NCI-H146 treated with DMSO at 0.1 percent for 48 hours (cell line): ENCODE measurements around the gene BRI3.
A peak's percentile ranks its signal among the peaks of the same experiment; 100 is the strongest.

Experiments used
- DNase-seq: peaks from one replicate; lab custom pipeline; 2025; ENCODE audit not compliant: unreplicated experiment; lab: John Stamatoyannopoulos, UW

Gene BRI3

DNA sequence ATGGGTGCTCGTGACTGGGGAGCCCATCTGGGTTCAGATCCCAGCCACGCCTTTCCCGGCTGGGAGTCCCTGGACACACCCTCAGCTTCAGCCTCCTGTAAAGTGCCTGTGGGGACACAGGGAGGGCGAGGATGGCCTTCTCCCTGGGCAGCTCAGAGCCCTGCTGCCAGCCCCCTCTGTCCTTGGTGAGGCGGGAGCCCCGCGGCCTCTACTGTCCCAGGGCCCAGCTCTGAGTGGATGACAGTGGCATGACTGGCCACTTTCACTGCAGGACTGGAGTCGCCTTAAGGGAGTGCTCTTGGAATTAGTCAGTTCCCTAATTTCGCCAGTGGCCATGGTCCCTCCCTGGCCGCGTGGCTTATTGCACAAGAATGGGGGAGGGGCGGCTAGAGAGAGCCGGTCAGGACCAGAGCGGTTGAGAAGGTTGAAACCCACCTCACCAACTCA lies 4.6 kb downstream of the BRI3 start:
- DNase-seq, result no peak

DNA sequence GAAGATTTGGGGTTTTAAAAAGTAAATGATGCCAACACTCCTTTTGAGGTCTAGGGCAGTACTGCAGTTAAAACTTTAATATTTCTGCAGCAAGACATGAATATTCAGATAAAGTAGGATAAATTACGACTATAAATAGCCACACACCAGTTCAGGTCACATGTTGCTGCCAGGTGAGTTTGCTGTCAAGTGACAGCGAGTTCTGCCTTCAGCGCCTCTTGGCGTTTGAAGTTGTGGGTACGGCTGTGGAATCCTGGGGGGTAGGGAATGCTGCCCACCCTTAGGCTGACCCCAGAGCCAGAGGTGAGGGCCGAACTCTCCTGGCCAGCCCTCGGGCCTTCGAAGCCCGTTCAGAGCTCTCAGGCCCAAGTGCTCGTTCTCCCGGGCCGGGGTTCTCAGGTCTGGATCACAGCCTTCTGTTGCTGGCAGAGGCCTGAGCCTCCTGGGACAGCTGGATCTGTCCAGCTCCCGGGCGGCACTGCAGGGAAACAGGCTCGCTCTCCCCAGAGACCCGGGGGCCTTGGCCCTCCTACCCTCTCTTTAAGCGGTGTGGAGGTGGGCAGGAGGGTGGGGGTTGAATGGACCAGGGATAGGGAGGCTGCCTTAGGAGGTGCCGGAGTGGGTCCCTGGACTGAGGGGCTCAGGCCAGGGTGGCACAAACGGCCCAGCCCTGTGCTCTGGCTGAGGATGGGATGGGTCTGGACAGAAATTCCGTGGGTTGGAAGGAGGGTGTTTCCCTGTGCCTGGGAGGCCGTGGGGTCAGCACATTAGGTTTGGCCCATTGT lies 5.4 kb downstream of the BRI3 start:
- no peak for DNase-seq

DNA sequence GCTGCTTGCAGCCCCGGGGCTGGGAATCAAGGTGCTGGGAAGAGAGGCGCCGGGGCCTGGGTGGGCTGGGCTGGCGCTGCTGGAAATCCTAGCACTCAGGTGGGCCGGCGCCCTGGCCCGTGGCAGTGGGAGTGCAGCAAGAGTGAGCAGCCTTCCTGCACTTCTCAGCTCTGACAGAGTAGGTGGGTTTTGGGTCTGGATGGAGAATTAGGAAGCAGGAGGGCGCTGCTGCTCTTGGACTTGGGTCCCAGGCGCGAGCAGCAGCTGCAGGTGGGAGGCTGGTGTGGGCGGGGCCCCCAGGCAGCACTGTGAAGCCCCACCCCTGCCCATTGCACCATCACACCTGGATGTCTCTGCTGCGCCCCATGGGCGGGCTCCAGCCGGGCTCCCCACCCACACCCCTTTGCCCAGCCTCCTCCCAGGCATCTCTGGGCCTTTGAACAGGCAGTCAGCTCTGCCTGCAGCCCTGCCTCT lies 6.0 kb downstream of the BRI3 start:
- peak; percentile 21 for DNase-seq

DNA sequence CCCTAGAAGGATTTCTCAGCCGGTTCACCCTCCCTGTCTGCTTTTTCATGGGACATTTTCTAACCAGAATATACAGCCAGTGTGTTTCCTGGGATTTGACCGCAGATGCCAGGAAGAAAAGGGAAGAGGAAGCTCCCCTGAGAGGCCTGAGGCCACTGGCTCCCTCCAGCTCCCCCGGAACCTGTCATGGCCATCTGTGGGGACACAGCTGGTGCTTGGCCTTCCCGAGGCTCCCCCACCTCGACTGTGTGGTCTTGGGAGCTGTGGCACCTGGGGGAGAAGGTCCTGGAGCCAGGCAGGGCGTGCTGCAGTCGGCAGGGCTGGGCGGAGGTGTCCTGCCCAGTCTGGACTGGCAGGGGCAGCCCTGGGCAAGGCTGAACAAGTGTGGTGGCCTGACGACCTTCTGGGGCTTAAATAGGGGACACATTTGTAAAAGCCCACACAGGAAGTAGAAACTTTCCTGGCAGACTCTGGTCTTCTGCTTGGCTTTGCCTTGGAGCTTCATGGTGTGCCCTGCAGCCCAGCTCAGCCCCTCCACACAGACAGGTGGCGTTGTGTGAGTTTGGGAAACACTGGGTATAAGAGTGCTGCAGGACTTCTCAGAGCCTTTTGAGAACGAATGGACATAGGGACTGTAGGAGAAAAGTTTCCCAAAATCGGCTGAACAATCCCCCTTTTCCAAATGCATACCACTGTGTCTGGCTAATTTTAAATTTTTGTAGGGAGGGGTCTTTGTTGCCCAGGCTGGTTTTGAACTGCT lies 6.8 kb downstream of the BRI3 start:
- no peak for DNase-seq

DNA sequence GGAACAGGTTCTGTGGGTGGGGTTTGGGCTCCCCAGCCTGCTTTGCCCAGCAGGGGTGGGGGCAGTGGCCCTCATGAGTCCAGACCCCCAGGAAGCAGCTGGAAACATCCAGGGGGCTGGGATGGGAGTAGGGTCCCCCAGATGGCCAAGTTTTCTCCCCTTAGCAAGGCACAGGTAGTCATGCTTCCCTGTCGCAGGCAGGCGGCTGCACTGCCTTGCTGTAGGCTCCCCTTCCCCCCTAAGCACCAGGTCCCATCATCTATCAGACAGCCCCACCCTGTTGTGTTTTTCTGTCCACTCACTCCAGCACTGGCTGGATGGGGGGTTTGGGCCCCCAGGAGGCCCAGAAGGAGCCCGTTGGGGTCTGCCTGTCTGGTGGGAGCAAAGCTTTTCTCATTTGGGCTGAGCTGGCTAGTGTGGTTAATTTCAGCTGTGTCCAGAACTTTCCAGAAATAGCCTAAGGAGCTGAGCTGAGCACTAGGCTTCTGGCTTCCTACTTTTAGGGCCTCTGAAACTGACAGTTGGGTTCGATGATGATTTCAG lies 7.9 kb downstream of the BRI3 start:
- no peak for DNase-seq

DNA sequence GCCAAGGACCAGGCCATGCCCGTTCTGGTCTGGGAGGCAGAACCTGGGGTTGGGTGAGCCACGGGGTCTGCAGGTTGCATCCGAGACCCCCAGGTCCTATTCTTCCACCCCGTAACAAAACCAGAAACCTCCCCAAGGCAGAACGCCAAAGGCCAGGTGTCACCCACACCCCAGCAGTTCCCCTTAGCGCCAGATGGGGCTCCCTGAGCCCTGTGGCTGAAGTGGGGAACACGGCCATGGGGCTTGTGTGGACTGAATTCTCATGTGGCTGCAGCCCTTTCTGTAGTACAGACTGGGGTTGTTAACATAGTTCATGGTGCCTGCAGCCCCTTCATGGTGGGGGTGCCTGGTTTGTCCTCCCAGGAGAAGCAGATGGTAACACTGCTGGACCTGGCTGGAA lies 10.2 kb downstream of the BRI3 start:
- DNase-seq, result no peak

DNA sequence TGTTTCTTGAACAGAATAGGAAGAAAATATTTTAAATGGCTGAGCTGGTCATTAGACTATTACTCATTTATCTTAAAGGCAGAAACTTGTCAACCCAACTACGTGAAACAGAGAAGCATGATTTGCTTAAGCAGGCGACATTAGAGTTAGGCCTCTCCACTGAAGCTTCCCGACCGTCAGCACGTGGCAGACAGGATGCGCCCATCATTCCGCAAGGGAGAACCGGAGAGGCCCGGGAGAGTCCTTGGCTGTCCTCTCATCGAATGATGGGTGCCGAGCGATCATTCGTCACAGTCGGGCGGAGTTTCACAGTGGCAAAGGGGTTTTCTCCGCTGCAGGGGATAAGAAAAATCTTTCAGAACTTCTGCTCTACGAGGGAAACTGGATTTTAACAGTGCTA lies 11.8 kb downstream of the BRI3 start:
- no peak for DNase-seq

DNA sequence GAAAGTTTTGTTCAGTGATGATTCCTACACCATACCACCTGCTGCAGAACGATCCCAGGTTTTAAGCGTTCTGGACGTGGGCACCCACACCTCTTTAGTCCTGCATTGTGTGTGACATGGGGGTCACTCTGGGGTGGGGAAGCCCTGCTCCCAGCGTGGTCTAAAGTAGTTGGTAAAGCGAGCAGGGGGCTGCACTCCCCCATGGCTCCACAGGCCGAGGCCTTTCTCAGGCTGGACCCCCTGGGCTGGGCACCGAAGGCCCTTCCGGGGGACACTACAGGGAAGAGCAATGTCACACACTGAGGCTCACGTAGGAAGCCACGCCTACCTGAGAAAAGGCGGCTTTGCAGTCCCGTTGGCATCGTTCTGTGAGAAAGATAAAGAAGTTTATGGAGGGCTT lies 12.3 kb downstream of the BRI3 start:
- no peak for DNase-seq

DNA sequence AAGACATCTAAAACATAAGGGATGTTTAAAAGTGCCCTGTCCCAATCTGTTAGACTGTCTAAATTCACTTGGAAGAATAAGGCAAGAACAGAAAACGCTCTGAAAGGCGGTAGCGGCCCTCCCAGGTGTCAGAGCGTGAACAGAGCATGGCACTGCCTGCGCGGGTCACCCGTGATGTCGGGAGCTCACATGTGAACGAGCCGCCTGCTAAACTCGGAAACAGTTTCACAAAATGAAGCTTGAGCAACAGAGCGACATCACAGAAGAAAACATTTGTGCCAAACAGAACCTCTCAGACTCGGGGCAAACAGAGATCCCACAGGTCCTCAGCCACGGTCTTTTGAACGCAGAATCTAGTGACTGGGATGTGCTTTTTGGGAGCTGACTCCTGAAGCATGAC lies 12.8 kb downstream of the BRI3 start:
- no peak for DNase-seq

DNA sequence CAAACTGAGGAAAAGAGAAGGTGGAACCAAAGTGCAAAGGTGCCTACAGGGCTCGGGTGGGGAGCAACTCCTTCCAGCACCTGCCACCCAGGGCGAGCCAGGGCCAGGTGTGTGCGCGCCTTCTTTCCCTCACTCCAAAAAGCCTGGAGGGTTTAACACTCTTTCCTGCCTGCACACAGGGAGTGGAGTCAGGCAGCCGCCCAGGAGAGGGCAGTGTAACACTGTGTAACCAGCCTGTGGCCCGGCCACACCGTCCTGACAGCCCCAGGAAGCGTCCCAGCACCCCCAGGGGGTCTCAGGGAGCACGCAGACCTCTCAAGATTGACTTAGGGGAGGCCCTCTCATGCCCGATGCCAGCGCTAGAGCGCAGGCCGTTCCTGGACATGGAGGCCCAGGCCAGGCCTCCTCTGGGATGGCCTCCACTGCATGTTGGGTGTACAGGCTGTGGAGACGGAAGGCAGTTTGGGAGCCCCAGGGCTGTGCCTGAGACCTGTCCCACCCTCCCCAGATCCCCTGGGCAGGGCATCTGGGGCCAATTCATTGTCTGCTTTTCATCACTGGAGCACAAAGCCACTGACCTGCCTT lies 13.4 kb downstream of the BRI3 start:
- DNase-seq, result peak; percentile 45

DNA sequence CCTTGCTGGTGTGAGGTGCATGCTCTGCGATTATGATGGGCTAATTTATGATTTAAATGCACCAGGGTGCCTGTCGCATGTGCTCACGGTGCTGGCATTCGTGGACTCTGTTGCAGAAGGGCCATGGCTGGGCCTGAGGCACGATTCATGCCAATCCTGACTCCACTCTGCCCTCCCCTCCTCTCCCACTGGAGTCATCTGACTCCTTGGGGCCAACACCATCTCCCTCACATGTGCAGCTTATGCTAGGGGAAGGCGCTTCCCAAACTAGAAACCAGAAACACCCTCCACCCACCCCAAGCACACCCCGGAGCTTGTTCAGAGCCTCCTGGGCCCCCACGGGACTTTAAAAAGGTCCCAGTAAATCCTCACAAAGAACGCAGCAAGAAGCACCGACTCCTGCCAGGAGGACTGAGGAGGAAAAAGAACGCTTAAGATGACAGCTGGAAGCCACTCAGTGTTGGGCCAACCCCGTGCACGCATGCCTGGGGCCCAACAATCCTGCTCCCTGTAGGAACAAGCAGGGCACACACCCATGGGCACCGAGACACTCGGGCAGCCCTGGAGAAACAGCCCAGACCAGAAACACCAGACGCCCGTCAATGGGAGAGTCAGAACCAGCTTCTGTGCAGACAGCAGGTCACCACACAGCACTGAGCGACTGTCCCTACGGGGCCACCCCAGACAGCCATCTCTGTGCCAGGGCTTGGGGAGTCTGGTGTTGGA lies 14.1 kb downstream of the BRI3 start:
- no peak for DNase-seq

DNA sequence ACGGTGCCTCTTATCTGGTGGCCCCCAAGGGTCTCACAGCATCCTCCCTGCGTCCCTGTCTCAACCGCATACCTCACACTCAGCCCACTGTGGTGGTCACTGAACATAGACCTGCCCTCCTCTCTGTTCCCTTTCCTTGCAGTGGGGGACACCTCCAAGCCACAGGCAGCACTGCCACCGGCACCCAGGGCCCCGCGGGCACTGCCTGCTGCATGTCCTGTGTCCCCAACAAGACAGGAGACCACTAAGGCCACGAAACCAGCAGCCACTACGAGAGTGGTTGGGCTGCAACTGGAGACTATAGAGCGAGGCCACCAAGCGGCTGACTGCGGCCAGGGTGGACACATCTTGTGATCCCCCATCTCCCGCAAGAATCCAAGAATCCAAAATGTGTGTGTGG lies 15.3 kb downstream of the BRI3 start:
- no peak for DNase-seq

DNA sequence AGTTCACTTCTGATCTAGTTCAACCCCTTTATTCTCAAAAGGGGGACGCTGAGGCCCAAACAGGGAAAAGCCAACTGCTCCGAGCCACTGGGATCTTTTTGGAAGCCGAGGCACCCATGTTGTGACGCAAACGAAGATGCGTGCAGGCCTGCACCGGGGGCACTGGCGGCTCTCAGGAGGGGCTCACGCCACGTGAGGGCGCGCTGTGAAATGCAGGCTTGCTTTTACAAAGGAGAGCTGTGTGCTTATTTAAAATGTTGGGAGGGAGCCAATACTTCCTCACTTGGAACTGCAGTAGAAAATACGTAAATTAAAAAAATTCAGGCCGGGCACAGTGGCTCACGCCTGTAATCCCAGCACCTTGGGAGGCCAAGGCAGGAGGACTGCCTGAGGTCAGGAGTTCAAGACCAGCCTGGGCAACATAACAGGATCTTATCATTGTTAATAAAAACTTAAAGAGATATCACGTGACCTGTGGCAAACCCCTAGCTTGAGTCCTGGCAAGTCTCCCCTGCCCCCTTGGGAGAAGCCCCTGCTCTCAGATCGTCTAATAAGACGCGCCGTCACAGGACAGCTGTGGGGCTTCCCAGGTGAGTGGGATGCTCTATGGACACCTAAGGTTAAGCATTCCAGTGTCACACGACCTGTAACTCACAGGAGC lies 16.3 kb downstream of the BRI3 start:
- no peak for DNase-seq

DNA sequence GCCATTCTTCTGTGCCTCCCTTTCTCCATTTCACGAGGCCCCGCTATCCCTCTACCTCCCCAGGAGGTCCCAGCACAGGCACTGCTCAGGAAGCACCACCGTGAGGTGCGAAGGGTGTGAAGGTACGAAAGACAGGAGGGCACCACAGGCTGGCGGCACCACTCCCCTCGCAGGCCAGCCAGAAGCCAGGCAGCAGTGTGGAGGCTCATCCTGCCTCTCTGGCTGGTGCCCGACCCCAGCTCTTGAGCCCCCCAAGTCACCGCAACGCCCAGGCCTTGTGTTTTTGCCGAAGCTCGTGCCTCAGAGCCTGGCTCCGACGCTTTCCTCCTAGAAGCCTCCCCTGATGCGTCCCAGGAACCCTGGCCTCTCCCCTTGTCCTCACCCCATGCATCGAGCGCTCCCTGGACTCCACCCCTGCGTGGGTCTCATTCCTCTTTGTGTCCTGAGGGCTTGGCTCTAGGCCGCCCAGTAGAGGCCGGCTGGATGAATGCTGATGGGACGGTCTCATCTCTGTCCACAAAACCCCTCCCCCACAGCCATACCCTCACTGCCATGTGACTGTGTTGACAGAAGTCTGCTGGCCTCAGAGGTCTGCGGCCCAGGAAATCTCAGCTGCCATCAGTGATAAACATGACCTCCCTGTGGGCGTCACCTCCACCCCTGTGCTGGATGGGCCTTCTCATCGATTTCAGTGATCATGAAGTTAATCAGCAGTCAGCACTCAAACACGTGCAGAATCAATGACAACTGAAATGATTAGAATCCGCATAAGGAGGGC lies 19.3 kb downstream of the BRI3 start:
- no peak for DNase-seq

DNA sequence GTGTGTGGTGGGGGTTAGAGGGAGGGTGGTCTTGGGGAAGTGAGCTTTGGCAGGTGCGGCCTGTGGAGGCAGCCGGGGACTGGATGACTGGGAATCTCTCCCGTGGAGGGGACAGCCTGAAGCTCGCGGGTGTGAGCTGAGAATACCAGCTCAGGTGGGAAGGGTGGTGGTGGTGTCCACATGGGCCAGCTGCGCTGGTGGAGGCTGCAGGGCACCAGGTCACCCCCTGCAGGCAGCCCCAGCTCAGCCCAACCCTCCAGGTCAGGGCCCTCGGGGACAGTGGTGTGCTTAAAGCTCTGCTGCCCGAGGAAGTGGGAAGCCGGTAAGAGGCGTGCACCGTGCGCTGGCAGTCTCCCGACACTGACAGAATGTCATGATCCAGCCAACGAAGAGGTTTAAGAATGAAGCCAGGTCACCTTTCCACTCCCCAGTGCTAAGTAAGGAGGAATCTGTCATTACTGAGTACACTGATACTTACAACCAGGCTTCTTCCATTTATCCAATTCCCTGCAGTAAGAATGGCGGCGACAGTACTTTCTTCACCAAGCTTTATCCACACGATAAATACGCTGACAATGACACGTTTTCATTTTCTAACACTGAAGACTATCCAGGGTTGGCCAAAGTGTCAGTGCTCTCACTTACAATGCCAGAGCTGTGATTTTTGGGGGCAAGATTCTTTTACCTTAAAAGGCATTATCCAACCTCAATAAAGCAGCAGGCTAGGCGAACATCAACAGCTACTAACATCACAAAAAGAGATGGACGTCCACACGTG lies 20.4 kb downstream of the BRI3 start:
- DNase-seq, result no peak

DNA sequence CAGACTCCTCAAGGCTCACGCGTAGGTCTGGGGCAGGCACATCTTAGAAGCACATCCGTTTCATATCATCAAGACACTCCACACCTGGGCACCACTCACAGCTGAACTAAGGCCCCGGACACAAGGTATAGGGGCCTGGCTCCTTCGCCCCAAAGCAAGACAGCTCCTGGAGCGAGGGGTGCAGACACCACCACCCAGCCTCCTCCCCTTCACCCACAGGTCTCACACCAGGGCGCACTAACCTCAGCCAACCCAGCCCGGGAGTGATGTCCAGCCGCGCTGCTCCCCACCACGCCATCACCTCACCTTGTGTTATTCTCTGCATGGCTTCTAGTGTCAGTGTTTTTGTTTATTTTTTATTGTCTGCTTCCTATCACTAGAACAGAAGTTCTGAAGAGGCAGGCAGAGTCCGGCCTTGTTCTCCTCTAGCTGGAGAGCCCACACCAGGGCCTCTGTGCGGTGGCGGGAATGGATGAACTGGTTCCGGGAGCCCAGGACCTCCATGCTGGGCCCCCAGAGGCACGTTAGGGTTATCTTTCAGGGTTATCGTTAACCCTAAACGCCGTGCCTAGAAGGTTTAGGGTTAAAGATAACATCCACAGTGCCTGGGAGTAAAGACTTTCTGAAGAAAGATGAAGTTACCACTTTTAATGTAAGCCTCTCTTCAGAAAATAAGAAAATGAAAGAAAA lies 21.8 kb downstream of the BRI3 start:
- DNase-seq, result no peak

DNA sequence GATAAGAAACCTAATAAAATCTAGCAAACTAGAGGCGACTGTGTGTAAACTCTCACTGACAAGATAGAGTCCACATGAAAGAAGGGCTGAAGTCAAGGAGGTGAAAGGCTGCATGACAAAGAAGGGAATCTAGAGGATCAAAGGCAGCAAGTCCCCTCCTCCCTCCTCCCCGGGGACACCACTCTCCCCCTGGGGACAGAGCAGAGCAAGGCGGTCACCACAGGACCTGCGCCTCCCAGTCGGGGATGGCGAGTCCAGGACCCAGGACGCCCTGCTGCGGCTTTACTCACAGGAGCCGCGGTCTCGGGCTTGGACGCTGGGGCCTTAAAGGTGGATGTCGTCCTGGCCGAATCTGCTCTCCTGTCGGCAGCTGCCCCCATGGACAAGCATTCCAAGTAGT lies 22.4 kb downstream of the BRI3 start:
- no peak for DNase-seq

DNA sequence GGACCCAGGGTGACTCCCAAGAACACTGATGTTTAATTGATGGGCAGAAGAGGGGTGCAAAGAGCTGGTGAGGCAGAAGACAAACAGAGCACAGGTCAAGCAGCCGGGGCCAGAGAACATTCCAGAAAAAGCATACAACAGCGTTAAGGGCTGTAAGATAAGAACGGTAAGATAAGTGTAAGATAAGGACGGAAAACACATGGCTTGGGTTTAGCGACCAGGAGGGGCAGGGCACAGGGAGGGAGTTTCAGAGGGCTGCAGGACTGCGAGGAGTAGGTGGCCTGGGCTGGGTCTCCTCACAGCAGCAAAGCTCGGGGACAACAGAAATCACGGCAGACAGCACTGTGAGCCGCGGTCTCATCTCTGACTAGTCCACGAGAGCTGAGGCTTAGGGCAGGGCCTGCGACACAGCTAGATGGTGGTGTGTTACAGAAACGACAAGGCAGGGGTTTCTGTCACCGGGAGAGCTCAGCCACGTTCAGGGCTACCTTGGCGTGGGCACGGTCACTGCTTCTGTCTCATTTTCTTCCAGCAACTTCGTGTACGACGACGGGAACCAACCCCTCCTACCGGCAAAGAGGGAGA lies 24.6 kb downstream of the BRI3 start:
- no peak for DNase-seq
